A375 (cell line): ENCODE data around the gene IFITM10. TPM values are rescaled to one million over a fixed set of nuclear protein-coding genes. Genes with fewer than 3 reads are reported as not detected.

Experiments
- total RNA-seq: library from RNA; depleted of rRNA; stranded (reverse); fragments of >200 nt; shearing (Covaris generic); gene quantifications from 2 replicates; pipeline ENCODE4 v1.2.3, GENCODE V29; 2014; rRNA removed

Gene IFITM10
- total RNA-seq = 1.8 and 2.3 TPM in 2 replicates

DNA sequence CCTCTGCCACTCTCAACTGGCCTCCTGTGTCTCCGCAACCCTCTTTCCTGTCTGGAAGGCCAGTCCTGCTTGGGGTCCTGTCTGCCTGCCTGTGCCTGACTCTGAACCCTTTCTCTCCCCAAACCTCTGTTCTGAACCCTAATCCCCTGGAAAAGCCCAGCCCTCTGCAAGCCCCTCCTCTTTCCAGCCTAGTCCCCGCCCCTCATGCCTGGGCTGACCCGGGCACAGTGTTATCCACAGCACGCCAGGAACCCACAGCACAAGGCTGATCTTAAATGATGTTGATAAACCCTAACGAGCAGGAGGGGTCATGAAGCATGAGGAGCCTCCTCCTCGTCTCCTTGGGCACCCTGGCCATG is at the start of gene IFITM10:
Gene IFITM10, minus strand, starts transcription at position 115 of the 359 bp plus-strand sequence. CDS start 153 bp downstream, outside the sequence.

DNA sequence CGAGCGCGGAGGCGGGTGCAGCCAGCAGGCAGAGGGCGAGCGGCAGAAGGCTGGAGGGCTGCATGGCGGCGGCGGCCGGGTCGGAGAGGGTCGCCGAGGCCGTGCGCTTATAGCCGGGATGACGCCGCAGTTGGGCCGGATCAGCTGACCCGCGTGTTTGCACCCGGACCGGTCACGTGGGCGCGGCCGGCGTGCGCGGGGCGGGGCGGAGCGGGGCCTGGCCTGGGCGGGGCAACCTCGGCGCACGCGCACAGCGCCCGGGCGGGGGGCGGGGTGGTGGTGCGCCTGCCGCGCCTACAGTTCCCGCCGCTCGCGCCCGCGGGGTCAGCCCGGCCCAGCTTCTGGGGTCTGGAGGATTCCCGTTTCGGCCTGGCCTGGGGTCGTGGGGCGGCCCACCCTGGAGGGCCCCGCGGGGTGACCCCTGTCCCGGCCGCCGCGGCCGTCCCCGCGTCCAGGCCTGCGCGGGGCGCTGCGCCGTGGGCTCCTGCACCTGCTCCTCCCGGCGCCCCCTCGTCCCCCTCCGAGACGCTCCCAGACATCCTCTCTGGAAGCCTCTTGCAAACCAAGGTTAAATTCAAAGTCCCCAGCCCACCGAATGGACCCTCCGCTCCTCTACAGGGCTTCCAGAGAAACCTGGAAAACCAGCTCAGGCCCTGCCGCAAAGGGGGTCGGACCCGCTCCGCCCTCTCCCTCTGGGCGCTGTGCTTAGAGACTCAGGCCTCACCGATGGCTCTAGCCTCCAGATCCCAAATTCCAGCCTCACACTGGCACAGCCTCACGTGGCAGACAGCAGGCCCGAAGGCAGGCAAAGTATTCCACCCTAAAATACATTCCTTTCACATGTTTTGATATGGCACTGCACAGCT is 13.6 kb upstream of the IFITM10 start, which contains the start of gene CTSD:
Gene CTSD, minus strand, starts transcription at position 132 of the 866 bp plus-strand sequence. Its CDS starts 68 bp downstream, at position 64.

DNA sequence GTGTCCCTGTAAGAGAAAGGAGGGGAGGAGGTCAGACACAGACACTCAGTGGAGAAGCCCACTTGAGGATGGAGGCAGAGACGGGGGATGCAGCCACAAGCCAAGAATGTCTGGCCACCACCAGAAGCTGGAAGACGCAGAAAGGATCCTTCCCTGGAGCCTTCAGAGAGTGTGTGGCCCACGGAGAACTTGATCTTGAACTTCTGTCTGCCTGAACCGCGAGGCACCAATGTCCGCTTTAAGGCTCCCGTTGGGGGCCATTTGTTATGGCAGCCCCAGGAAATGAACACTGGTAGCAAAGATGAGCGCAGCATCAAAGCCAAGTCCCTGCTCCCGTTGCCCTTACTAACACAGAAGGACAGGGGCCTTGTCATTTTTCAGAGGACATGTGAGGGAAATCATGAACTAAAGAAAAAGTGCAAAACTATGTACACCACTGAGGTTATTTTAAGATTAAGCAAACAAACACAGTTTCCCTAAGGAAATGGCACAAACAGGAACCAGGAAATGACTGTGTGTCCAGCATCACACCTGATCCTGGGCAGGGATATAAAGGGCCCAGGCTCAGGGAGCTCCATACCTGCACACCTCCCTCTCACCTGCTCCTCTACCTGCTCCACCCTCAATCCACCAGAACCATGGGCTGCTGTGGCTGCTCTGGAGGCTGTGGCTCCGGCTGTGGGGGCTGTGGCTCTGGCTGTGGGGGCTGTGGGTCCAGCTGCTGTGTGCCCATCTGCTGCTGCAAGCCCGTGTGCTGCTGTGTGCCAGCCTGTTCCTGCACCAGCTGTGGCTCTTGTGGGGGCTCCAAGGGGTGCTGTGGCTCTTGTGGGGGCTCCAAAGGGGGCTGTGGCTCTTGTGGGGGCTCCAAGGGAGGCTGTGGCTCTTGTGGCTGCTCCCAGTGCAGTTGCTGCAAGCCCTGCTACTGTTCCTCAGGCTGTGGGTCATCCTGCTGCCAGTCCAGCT is 53.5 kb downstream of the IFITM10 start, which contains the start of gene KRTAP5-6:
Gene KRTAP5-6, plus strand, starts transcription at position 588 of the 963 bp plus-strand sequence. Its CDS starts 51 bp downstream, at position 639.

Other genes starting within 250 kb of the IFITM10 start
- gene DUSP8, start 178.3 kb downstream of the IFITM10 start, total RNA-seq = 0.15 and 0.37 TPM in 2 replicates
- not detected in 2 replicates for gene KRTAP5-1, start 165.3 kb downstream of the IFITM10 start, total RNA-seq
- gene KRTAP5-2, start 152.3 kb downstream of the IFITM10 start, total RNA-seq = not detected in 2 replicates
- not detected in 2 replicates for gene KRTAP5-3, start 142.1 kb downstream of the IFITM10 start, total RNA-seq
- not detected in 2 replicates for gene KRTAP5-4, start 128.5 kb downstream of the IFITM10 start, total RNA-seq
- gene KRTAP5-5, start 120.8 kb downstream of the IFITM10 start, total RNA-seq = not detected in 2 replicates
- not detected in 2 replicates for gene KRTAP5-6, start 53.4 kb downstream of the IFITM10 start, total RNA-seq
- 139 TPM in 2 replicates for gene CTSD, start 13.3 kb upstream of the IFITM10 start, total RNA-seq
- not detected in 2 replicates for gene SYT8, start 84.4 kb upstream of the IFITM10 start, total RNA-seq
- gene TNNI2, start 88.4 kb upstream of the IFITM10 start, total RNA-seq = not detected in 2 replicates
- 0.13 and 1.8 TPM in 2 replicates for gene LSP1, start 102.5 kb upstream of the IFITM10 start, total RNA-seq
- gene PRR33, start 141.3 kb upstream of the IFITM10 start, total RNA-seq = not detected in 2 replicates
- gene TNNT3, start 169.1 kb upstream of the IFITM10 start, total RNA-seq = not detected in 2 replicates
- gene MRPL23, start 196.7 kb upstream of the IFITM10 start, total RNA-seq = 196 and 213 TPM in 2 replicates
- 5.2 and 9.5 TPM in 2 replicates for gene H19, start 247.2 kb upstream of the IFITM10 start, total RNA-seq